Panc1 (cell line): ENCODE data around the gene SLF2.

Source experiments
- POLR2AphosphoS5 ChIP-seq: IDR thresholded peaks from 2 replicates; pipeline ENCODE4 v1.6.1; 2012; ENCODE audit warnings: mild to moderate bottlenecking, low read depth, low read length, moderate library complexity
- TF ChIP-seq, protein P1 (sequence below): fragments of 450-650 bp; IDR thresholded peaks from 2 replicates; pipeline ENCODE4 v1.5.1; 2017; ENCODE audit warnings: mild to moderate bottlenecking

DNA sequence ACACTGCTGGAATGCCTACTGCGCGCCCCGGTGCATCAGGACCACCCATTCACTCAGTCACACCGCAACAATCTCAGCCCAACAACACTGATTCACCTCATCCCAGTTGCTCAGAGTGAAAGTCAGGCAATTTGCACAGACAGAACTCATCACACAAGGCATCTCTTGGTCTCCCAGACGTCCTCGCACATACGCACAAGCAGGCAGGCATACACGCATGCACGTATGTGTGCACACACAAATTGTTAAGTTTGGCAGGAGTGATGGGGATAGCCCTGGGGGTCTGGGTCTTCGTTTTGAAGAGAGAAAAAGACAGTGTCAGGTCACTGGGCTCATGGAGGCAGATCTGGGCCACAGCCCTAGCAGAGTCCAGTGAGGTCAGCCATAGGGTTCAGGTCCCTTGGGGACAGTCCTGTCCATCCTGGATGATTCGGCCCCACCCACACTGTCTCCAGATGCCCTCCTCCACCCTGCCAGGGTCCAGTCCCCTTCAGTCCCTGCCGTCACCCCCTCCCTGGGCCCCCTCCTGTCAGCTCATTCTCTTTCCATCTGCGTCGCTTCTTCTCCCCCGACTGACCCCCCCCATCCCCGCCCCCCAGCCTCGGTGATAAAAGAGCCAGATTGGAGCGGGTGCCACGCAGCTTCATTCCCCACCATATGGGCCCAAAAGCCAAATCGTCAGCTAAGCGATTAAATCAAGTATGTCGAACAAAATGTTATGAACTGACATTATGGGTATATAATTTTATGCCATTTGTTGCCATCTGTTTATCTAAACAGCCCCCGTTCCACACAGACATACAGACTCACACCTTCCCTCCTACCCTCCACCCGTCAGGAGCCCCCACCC lies 48.5 kb upstream of the SLF2 start:
- no peak for TF ChIP-seq POLR2AphosphoS5
- TF ChIP-seq, protein P1, sequence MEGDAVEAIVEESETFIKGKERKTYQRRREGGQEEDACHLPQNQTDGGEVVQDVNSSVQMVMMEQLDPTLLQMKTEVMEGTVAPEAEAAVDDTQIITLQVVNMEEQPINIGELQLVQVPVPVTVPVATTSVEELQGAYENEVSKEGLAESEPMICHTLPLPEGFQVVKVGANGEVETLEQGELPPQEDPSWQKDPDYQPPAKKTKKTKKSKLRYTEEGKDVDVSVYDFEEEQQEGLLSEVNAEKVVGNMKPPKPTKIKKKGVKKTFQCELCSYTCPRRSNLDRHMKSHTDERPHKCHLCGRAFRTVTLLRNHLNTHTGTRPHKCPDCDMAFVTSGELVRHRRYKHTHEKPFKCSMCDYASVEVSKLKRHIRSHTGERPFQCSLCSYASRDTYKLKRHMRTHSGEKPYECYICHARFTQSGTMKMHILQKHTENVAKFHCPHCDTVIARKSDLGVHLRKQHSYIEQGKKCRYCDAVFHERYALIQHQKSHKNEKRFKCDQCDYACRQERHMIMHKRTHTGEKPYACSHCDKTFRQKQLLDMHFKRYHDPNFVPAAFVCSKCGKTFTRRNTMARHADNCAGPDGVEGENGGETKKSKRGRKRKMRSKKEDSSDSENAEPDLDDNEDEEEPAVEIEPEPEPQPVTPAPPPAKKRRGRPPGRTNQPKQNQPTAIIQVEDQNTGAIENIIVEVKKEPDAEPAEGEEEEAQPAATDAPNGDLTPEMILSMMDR, result no peak
